IPS-18a (cell line): ENCODE data around the gene PPP1R14D.

Source experiments
- H3K27ac ChIP-seq: one replicate; pipeline ENCODE4 v1.5.1; 2013; ENCODE audit warnings: low read length
- H3K27me3 ChIP-seq: one replicate; pipeline ENCODE4 v1.6.1; 2013; ENCODE audit warnings: mild to moderate bottlenecking, low read length; ENCODE audit not compliant: control insufficient read depth, insufficient read depth
- H3K36me3 ChIP-seq: one replicate; pipeline ENCODE4 v1.6.1; 2013; ENCODE audit warnings: low read depth, low read length; ENCODE audit not compliant: control insufficient read depth
- H3K4me1 ChIP-seq: one replicate; pipeline ENCODE4 v1.6.1; 2013; ENCODE audit warnings: low read depth, low read length; ENCODE audit not compliant: control insufficient read depth
- H3K4me3 ChIP-seq: one replicate; pipeline ENCODE4 v1.5.1; 2013; ENCODE audit warnings: low read length
- H3K9ac ChIP-seq: one replicate; pipeline ENCODE4 v1.6.1; 2013; ENCODE audit warnings: mild to moderate bottlenecking, low read length, moderate library complexity
- H3K9me3 ChIP-seq: one replicate; pipeline ENCODE4 v1.6.1; 2013; ENCODE audit warnings: low read depth, low read length; ENCODE audit not compliant: control insufficient read depth

PPP1R14D gene

GRCh38 chr15:40773496-40773895 is 55.0 kb downstream of the PPP1R14D start:
- Histone ChIP-seq H3K36me3 (peaks cover 37% of the 10 kb centered on the region), H3K4me1 (no peaks in the 10 kb centered on the region), H3K9ac (no peak overlapping the region), H3K27me3 (no peaks in the 10 kb centered on the region), H3K4me3 (no peak overlapping the region), H3K9me3 (no peaks in the 10 kb centered on the region), H3K27ac (no peak overlapping the region)

GRCh38 chr15:40772014-40772413 is 56.5 kb downstream of the PPP1R14D start:
- H3K36me3 ChIP-seq, result peaks cover 31% of the 10 kb centered on the region
- no peak overlapping the region for H3K9ac ChIP-seq
- no peaks in the 10 kb centered on the region for H3K4me1 ChIP-seq
- H3K27ac ChIP-seq, result no peak overlapping the region
- H3K4me3 ChIP-seq, result no peak overlapping the region
- H3K9me3 ChIP-seq, result no peaks in the 10 kb centered on the region
- H3K27me3 ChIP-seq, result no peaks in the 10 kb centered on the region

- Histone ChIP-seq H3K27ac (no peak overlapping the region), H3K36me3 (peaks cover 24% of the 10 kb centered on the region), H3K9ac (no peak overlapping the region), H3K4me1 (peaks cover 1% of the 10 kb centered on the region), H3K4me3 (no peak overlapping the region), H3K9me3 (no peaks in the 10 kb centered on the region), H3K27me3 (no peaks in the 10 kb centered on the region)
Observed at GRCh38 chr15:40771242-40771641, 57.3 kb downstream of the PPP1R14D start.

- Histone ChIP-seq H3K27ac (no peak overlapping the region), H3K9me3 (no peaks in the 10 kb centered on the region), H3K4me3 (no peak overlapping the region), H3K9ac (no peak overlapping the region), H3K4me1 (peaks cover 10% of the 10 kb centered on the region), H3K27me3 (no peaks in the 10 kb centered on the region), H3K36me3 (peaks cover 15% of the 10 kb centered on the region)
Observed at GRCh38 chr15:40770147-40770721, 58.3 kb downstream of the PPP1R14D start.

DNA sequence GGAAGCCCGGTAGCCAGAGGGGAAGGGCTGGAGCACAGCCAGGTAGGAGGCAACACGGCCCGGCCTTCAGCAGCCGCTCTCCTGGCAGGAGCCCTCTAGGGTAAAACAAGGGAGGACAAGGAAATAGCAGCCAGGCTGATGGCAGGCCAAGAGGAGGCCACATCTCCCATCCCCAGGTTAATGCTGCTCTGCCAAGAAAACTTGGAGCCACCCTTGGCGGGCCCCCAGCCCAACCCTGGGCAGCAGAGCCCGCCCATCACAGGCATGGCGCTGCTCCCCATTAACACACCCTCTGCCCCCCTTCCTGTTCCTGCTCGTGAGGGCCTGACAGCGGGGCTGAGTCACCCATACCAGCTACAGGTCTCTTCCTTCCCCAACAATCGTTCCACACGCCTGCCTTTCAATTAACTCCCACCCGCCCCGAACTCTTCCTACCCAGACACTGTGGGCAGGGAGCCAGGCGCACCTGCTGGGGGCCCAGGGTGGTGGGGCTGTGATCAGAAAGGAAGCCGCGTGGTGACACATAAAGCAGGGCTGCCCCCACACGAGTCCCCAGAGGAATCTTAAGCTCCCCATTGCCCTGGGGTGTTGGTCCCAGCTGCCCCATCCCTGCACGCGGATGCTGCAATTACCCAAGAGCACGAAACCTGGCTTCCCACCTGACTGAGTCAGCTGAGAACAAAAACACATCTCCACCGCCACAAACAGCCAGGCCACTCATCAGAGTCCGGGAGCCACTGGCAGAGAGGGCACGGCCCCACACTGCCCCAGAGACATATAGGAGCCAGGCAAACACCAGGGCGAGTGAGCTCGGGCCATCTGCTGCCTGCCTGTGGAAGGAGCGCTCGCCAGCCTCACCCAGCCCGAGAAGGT is 59.0 kb downstream of the PPP1R14D start, which contains the start of gene C15orf62:
Gene C15orf62 (plus strand): TSS at position 707 of the 873 bp plus-strand sequence. CDS start 516 bp downstream, outside the sequence.
- Histone ChIP-seq H3K4me3 (no peak within 1 kb of the TSS), H3K4me1 (peaks cover 10% of the 10 kb centered on the region), H3K9me3 (no peaks in the 10 kb centered on the region), H3K27ac (no peak within 1 kb of the TSS), H3K36me3 (peaks cover 8% of the 10 kb centered on the region), H3K9ac (no peak within 1 kb of the TSS), H3K27me3 (peaks cover 5% of the 10 kb centered on the region)

GRCh38 chr15:40768521-40769273 is 59.8 kb downstream of the PPP1R14D start:
- Histone ChIP-seq H3K4me1 (peaks cover 10% of the 10 kb centered on the region), H3K9ac (no peak overlapping the region)

DNA sequence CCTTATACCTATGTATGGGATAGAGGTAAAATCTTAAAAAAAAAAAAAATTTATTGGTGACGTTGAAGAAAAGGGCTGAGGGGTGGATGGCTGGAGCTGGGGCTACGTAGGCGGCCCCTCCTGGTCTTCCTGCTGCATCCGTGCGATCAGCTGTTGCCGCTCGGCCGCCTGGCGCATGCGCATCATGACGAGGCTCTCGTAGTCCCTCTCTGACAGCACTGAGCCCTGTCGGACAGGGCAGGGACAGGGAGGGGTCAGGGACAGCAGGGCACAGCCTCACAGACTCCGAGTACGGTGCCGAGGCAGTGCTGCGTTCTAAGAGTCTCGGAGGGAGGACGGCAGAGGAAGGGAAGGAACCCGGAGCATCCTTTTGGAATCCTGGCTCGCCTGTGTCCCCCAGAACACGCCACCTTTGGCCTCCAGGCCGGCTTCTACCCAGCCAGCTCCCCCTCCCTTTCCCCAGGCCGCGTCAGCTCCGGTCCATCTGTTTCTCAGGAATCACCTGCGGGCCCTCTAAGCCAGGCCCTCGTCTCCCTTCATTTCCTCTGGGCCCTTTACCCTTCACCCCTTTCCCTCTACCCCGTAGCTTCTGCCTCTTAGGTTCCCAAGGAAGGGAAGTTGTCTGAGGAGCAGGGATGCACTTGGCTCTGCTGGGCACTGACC is 60.5 kb downstream of the PPP1R14D start:
- H3K4me1 ChIP-seq, result peaks cover 13% of the 10 kb centered on the region
- H3K9me3 ChIP-seq, result no peaks in the 10 kb centered on the region
- H3K27me3 ChIP-seq, result peaks cover 14% of the 10 kb centered on the region
- no peaks in the 10 kb centered on the region for H3K36me3 ChIP-seq
- H3K9ac ChIP-seq, result no peak overlapping the region
- H3K27ac ChIP-seq, result no peak overlapping the region
- H3K4me3 ChIP-seq, result no peak overlapping the region

More at GRCh38 chr15:40768521-40769273, 59.8 kb downstream of the PPP1R14D start:
- no peak overlapping the region for H3K4me3 ChIP-seq
- H3K36me3 ChIP-seq, result peaks cover 3% of the 10 kb centered on the region
- no peaks in the 10 kb centered on the region for H3K9me3 ChIP-seq
- no peak overlapping the region for H3K27ac ChIP-seq
- peaks cover 7% of the 10 kb centered on the region for H3K27me3 ChIP-seq

GRCh38 chr15:40766906-40767837 is 61.3 kb downstream of the PPP1R14D start:
- no peaks in the 10 kb centered on the region for H3K36me3 ChIP-seq
- no peaks in the 10 kb centered on the region for H3K9me3 ChIP-seq
- H3K27me3 ChIP-seq, result peaks cover 19% of the 10 kb centered on the region
- H3K9ac ChIP-seq, result no peak overlapping the region
- H3K27ac ChIP-seq, result no peak overlapping the region
- H3K4me1 ChIP-seq, result peaks cover 13% of the 10 kb centered on the region
- H3K4me3 ChIP-seq, result no peak overlapping the region

- Histone ChIP-seq H3K4me1 (peaks cover 13% of the 10 kb centered on the region), H3K27ac (no peak overlapping the region), H3K9ac (no peak overlapping the region)
Observed at GRCh38 chr15:40766194-40766815, 62.2 kb downstream of the PPP1R14D start.

More at GRCh38 chr15:40766194-40766815, 62.2 kb downstream of the PPP1R14D start:
- Histone ChIP-seq H3K9me3 (no peaks in the 10 kb centered on the region), H3K4me3 (no peak overlapping the region), H3K27me3 (peaks cover 19% of the 10 kb centered on the region), H3K36me3 (no peaks in the 10 kb centered on the region)
